ENCODE results near the gene MYO16. TPM values are rescaled to one million over a fixed set of nuclear protein-coding genes. Genes with fewer than 3 reads are reported as not detected.

The MYO16 gene
- polyA plus RNA-seq, 2 of the 4 experiments (the other 2 are of a cell fraction): 0.03 to 0.06 TPM

- CTCF ChIA-PET: interaction anchor here (1.6 to 2.8 kb wide), 2 partner anchors 10 to 176 kb away, joined by 5 to 8 read pairs; no protein-coding TSS in a partner anchor
- DNase-seq (ENCODE audit: low read depth in 1 of 2, low spot score in 1 of 2) (no peak), FAIRE-seq (no peak), ATAC-seq (no peak)
- Histone ChIP-seq H3K27ac (no peak overlapping the region), H3K4me2 (no peak overlapping the region), H3K9me3 (no peaks in the 10 kb centered on the region), H3K4me3 (no peak overlapping the region), H3K4me1 (no peaks in the 10 kb centered on the region)
- WGBS (ENCODE audit: missing lambda C conversion rate): 68% methylated on average over 2 of the region's 2 CpGs
- TF ChIP-seq MAX (IDR thresholded peaks at IDR 0.05): no peak
- TF ChIP-seq HOXA7 (CRISPR knock-in tag; IDR thresholded peaks at IDR 0.05): no peak
- TF ChIP-seq ZFP36 (IDR thresholded peaks at IDR 0.05; ENCODE audit: borderline replicate concordance, partially characterized antibody): no peak
- TF ChIP-seq EHMT2 (IDR thresholded peaks at IDR 0.05; ENCODE audit: low read depth): no peak
- TF ChIP-seq HMGXB4 (CRISPR knock-in tag; IDR thresholded peaks at IDR 0.05; ENCODE audit: borderline replicate concordance): no peak
- TF ChIP-seq MAFK (IDR thresholded peaks at IDR 0.05; ENCODE audit: partially characterized antibody): no peak
- TF ChIP-seq RNF2 (IDR thresholded peaks at IDR 0.05; ENCODE audit: borderline replicate concordance, low read depth): no peak
- TF ChIP-seq CHD4 (IDR thresholded peaks at IDR 0.05; ENCODE audit: borderline replicate concordance): no peak
- no peak for TF ChIP-seq TFCP2L1 (CRISPR knock-in tag; IDR thresholded peaks at IDR 0.05)
- TF ChIP-seq ELK1 (IDR thresholded peaks at IDR 0.05; ENCODE audit: low read depth, low read length): no peak
- no peak for TF ChIP-seq ZSCAN20 (CRISPR knock-in tag; IDR thresholded peaks at IDR 0.05)
- TF ChIP-seq HDAC2 (IDR thresholded peaks at IDR 0.05): no peak
- POLR2A ChIA-PET: no interaction called here
These were observed 507.5 kb downstream of the MYO16 start for GRCh38 chr13:109136873-109137272.

- no peak for DNase-seq (ENCODE audit: low read depth in 1 of 2, low spot score in 1 of 2)
- no peak for FAIRE-seq
- Histone ChIP-seq H3K9me3 (no peaks in the 10 kb centered on the region), H3K27ac (no peak overlapping the region), H3K4me2 (no peak overlapping the region), H3K4me1 (peaks cover under 1% of the 10 kb centered on the region; the same call in 2 of the 3 replicates), H3K4me3 (no peak overlapping the region)
- POLR2A ChIA-PET: no interaction called here
- ATAC-seq: no peak
- TF ChIP-seq POLR2A (IDR thresholded peaks at IDR 0.05; ENCODE audit: low read length) (no peak), KDM5A (IDR thresholded peaks at IDR 0.05) (no peak), CTCF (IDR thresholded peaks at IDR 0.05) (no peak), MAX (IDR thresholded peaks at IDR 0.05) (no peak), MAFK (IDR thresholded peaks at IDR 0.05; ENCODE audit: partially characterized antibody) (no peak), USF2 (IDR thresholded peaks at IDR 0.05) (no peak), PHF8 (IDR thresholded peaks at IDR 0.05; ENCODE audit: borderline replicate concordance, low read depth) (no peak), CHD4 (IDR thresholded peaks at IDR 0.05; ENCODE audit: borderline replicate concordance) (no peak), ELK1 (IDR thresholded peaks at IDR 0.05; ENCODE audit: low read depth, low read length) (no peak), EP300 (IDR thresholded peaks at IDR 0.05) (no peak), SMC3 (IDR thresholded peaks at IDR 0.05) (no peak), FOXS1 (CRISPR knock-in tag; IDR thresholded peaks at IDR 0.05) (no peak), MYC (IDR thresholded peaks at IDR 0.05; ENCODE audit: borderline replicate concordance, low read length) (no peak), HOXB5 (CRISPR knock-in tag; IDR thresholded peaks at IDR 0.05) (no peak), BHLHE40 (IDR thresholded peaks at IDR 0.05; ENCODE audit: low read depth, low read length) (no peak), JUNB (IDR thresholded peaks at IDR 0.05) (no peak), HEYL (CRISPR knock-in tag; IDR thresholded peaks at IDR 0.05) (no peak), TP53 (CRISPR knock-in tag; IDR thresholded peaks at IDR 0.05) (no peak), FOSB (CRISPR knock-in tag; IDR thresholded peaks at IDR 0.05) (no peak)
- CTCF ChIA-PET: interaction anchor here (0.9 kb wide), 1 partner anchor 178 kb away, joined by 3 read pairs; no protein-coding TSS in a partner anchor
- WGBS (ENCODE audit: missing lambda C conversion rate): 88% methylated on average over 9 of the region's 9 CpGs
These were observed 509.9 kb downstream of the MYO16 start for GRCh38 chr13:109139346-109139745.
